ENCODE data around the gene MGAT4A. TPM values are rescaled to one million over a fixed set of nuclear protein-coding genes. Genes with fewer than 3 reads are reported as not detected.

The MGAT4A gene
- polyA plus RNA-seq, 4 donors, result 28.9 to 50.4 (median 37.1) TPM

- Histone ChIP-seq H3K4me3 (ENCODE audit: low read depth in 1 of 3, low read length in 3 of 3) (no peak overlapping the region), H3K36me3 (ENCODE audit: control insufficient read depth in 3 of 3, insufficient read depth in 2 of 3, low read depth in 1 of 3, low read length in 3 of 3) (peaks cover 9 to 27% (median 24%) of the 10 kb centered on the region in 3 donors), H3K9me3 (ENCODE audit: control insufficient read depth in 2 of 2, insufficient read depth in 1 of 2, low read depth in 1 of 2, low read length in 1 of 2) (no peaks in the 10 kb centered on the region), H3K4me1 (ENCODE audit: control insufficient read depth in 3 of 3, insufficient read depth in 2 of 3, low read depth in 1 of 3, low read length in 2 of 3) (no peaks in the 10 kb centered on the region), H3K27ac (ENCODE audit: low read depth in 1 of 3, low read length in 2 of 3) (no peak overlapping the region), H3K27me3 (ENCODE audit: control insufficient read depth in 3 of 3, insufficient read depth in 3 of 3, low read length in 3 of 3) (no peaks in the 10 kb centered on the region)
- DNase-seq (no peak), FAIRE-seq (no peak)
- WGBS, 3 donors, result 51 to 53% (median 52%) methylated on average over 5 of the region's 5 CpGs
These were observed 113.8 kb downstream of the MGAT4A start for GRCh38 chr2:98617149-98617548.

- Histone ChIP-seq H3K9me3 (ENCODE audit: control insufficient read depth in 2 of 2, insufficient read depth in 1 of 2, low read depth in 1 of 2, low read length in 1 of 2) (no peaks in the 10 kb centered on the region), H3K4me3 (ENCODE audit: low read depth in 1 of 3, low read length in 3 of 3) (no peak overlapping the region), H3K36me3 (ENCODE audit: control insufficient read depth in 3 of 3, insufficient read depth in 2 of 3, low read depth in 1 of 3, low read length in 3 of 3) (peaks cover 4 to 28% (median 19%) of the 10 kb centered on the region in 3 donors), H3K27me3 (ENCODE audit: control insufficient read depth in 3 of 3, insufficient read depth in 3 of 3, low read length in 3 of 3) (no peaks in the 10 kb centered on the region), H3K27ac (ENCODE audit: low read depth in 1 of 3, low read length in 2 of 3) (no peak overlapping the region), H3K4me1 (ENCODE audit: control insufficient read depth in 3 of 3, insufficient read depth in 2 of 3, low read depth in 1 of 3, low read length in 2 of 3) (peaks cover 0 to 4% (median 4%) of the 10 kb centered on the region in 3 donors)
- 89 to 94% (median 89%) methylated on average over 5 of the region's 5 CpGs for WGBS, 3 donors
- DNase-seq (peak in 1 of 2 donors; percentile 16), FAIRE-seq (no peak)
These were observed 115.5 kb downstream of the MGAT4A start for GRCh38 chr2:98615481-98615880.

- no peak for FAIRE-seq
- DNase-seq, result no peak
- Histone ChIP-seq H3K36me3 (ENCODE audit: control insufficient read depth in 3 of 3, insufficient read depth in 2 of 3, low read depth in 1 of 3, low read length in 3 of 3) (peaks cover 4 to 30% (median 19%) of the 10 kb centered on the region in 3 donors), H3K4me1 (ENCODE audit: control insufficient read depth in 3 of 3, insufficient read depth in 2 of 3, low read depth in 1 of 3, low read length in 2 of 3) (peaks cover 6 to 13% (median 12%) of the 10 kb centered on the region in 3 donors), H3K27me3 (ENCODE audit: control insufficient read depth in 3 of 3, insufficient read depth in 3 of 3, low read length in 3 of 3) (no peaks in the 10 kb centered on the region), H3K9me3 (ENCODE audit: control insufficient read depth in 2 of 2, insufficient read depth in 1 of 2, low read depth in 1 of 2, low read length in 1 of 2) (no peaks in the 10 kb centered on the region), H3K27ac (ENCODE audit: low read depth in 1 of 3, low read length in 2 of 3) (no peak overlapping the region), H3K4me3 (ENCODE audit: low read depth in 1 of 3, low read length in 3 of 3) (no peak overlapping the region)
- 97 to 99% (median 98%) methylated on average over 9 of the region's 9 CpGs for WGBS, 3 donors
These were observed 116.8 kb downstream of the MGAT4A start for GRCh38 chr2:98614024-98614739.

GRCh38 chr2:98608962-98609604 is 121.8 kb downstream of the MGAT4A start:
- no peaks in the 10 kb centered on the region for H3K9me3 ChIP-seq (ENCODE audit: control insufficient read depth in 2 of 2, insufficient read depth in 1 of 2, low read depth in 1 of 2, low read length in 1 of 2)
- FAIRE-seq, result no peak
- DNase-seq, result peak in 1 of 2 donors; percentile 41
- no peaks in the 10 kb centered on the region for H3K27me3 ChIP-seq (ENCODE audit: control insufficient read depth in 3 of 3, insufficient read depth in 3 of 3, low read length in 3 of 3)
- WGBS, 3 donors, result 1 to 3% (median 2%) methylated on average over 29 of the region's 29 CpGs
- peaks cover 12 to 20% (median 12%) of the 10 kb centered on the region in 3 donors for H3K4me1 ChIP-seq (ENCODE audit: control insufficient read depth in 3 of 3, insufficient read depth in 2 of 3, low read depth in 1 of 3, low read length in 2 of 3)
- H3K27ac ChIP-seq (ENCODE audit: low read depth in 1 of 3, low read length in 2 of 3), result peak overlapping the region; percentile 56 to 100 (median 96)
- H3K36me3 ChIP-seq (ENCODE audit: control insufficient read depth in 3 of 3, insufficient read depth in 2 of 3, low read depth in 1 of 3, low read length in 3 of 3), result peaks cover 0 to 19% (median 13%) of the 10 kb centered on the region in 3 donors
- peak overlapping the region; percentile 78 to 98 (median 96) for H3K4me3 ChIP-seq (ENCODE audit: low read depth in 1 of 3, low read length in 3 of 3)

GRCh38 chr2:98608116-98608961 is 122.6 kb downstream of the MGAT4A start, which contains the start of the genes COA5 and UNC50:
COA5 (minus strand) TSS chr2:98608512; CDS start chr2:98608405, 107 bp downstream.
UNC50 (plus strand) TSS chr2:98608589; CDS start chr2:98609760, 1,171 bp downstream.
- Histone ChIP-seq H3K4me3 (ENCODE audit: low read depth in 1 of 3, low read length in 3 of 3) (peak within 1 kb of the TSS; percentile 78 to 98 (median 96)), H3K27ac (ENCODE audit: low read depth in 1 of 3, low read length in 2 of 3) (peak within 1 kb of the TSS; percentile 78 to 100 (median 96)), H3K4me1 (ENCODE audit: control insufficient read depth in 3 of 3, insufficient read depth in 2 of 3, low read depth in 1 of 3, low read length in 2 of 3) (peaks cover 12 to 20% (median 12%) of the 10 kb centered on the region in 3 donors), H3K36me3 (ENCODE audit: control insufficient read depth in 3 of 3, insufficient read depth in 2 of 3, low read depth in 1 of 3, low read length in 3 of 3) (peaks cover 0 to 13% (median 6%) of the 10 kb centered on the region in 3 donors), H3K27me3 (ENCODE audit: control insufficient read depth in 3 of 3, insufficient read depth in 3 of 3, low read length in 3 of 3) (no peaks in the 10 kb centered on the region), H3K9me3 (ENCODE audit: control insufficient read depth in 2 of 2, insufficient read depth in 1 of 2, low read depth in 1 of 2, low read length in 1 of 2) (no peaks in the 10 kb centered on the region)
- DNase-seq (peak; percentile 88 to 97), FAIRE-seq (no peak)
- 0% methylated on average over 70 to 93 of the region's 93 CpGs for WGBS, 3 donors

- Histone ChIP-seq H3K27me3 (ENCODE audit: control insufficient read depth in 3 of 3, insufficient read depth in 3 of 3, low read length in 3 of 3) (no peaks in the 10 kb centered on the region), H3K4me3 (ENCODE audit: low read depth in 1 of 3, low read length in 3 of 3) (peak overlapping the region; percentile 78 to 98 (median 96)), H3K9me3 (ENCODE audit: control insufficient read depth in 2 of 2, insufficient read depth in 1 of 2, low read depth in 1 of 2, low read length in 1 of 2) (no peaks in the 10 kb centered on the region), H3K27ac (ENCODE audit: low read depth in 1 of 3, low read length in 2 of 3) (peak overlapping the region; percentile 78 to 100 (median 96)), H3K36me3 (ENCODE audit: control insufficient read depth in 3 of 3, insufficient read depth in 2 of 3, low read depth in 1 of 3, low read length in 3 of 3) (peaks cover 0 to 12% (median 5%) of the 10 kb centered on the region in 3 donors), H3K4me1 (ENCODE audit: control insufficient read depth in 3 of 3, insufficient read depth in 2 of 3, low read depth in 1 of 3, low read length in 2 of 3) (peaks cover 12 to 20% (median 12%) of the 10 kb centered on the region in 3 donors)
- DNase-seq, result peak in 1 of 2 donors; percentile 30
- no peak for FAIRE-seq
- 0 to 5% (median 4%) methylated on average over 7 of the region's 7 CpGs for WGBS, 3 donors
These were observed 123.2 kb downstream of the MGAT4A start for GRCh38 chr2:98607741-98608115.

- FAIRE-seq, result no peak
- H3K4me3 ChIP-seq (ENCODE audit: low read depth in 1 of 3, low read length in 3 of 3), result peak overlapping the region; percentile 78 to 98 (median 96)
- H3K27me3 ChIP-seq (ENCODE audit: control insufficient read depth in 3 of 3, insufficient read depth in 3 of 3, low read length in 3 of 3), result no peaks in the 10 kb centered on the region
- WGBS, 3 donors, result 26 to 46% (median 38%) methylated on average over 6 of the region's 6 CpGs
- peaks cover 0 to 13% (median 3%) of the 10 kb centered on the region in 3 donors for H3K36me3 ChIP-seq (ENCODE audit: control insufficient read depth in 3 of 3, insufficient read depth in 2 of 3, low read depth in 1 of 3, low read length in 3 of 3)
- no peak for DNase-seq
- peaks cover 12 to 20% (median 12%) of the 10 kb centered on the region in 3 donors for H3K4me1 ChIP-seq (ENCODE audit: control insufficient read depth in 3 of 3, insufficient read depth in 2 of 3, low read depth in 1 of 3, low read length in 2 of 3)
- no peak overlapping the region for H3K27ac ChIP-seq (ENCODE audit: low read depth in 1 of 3, low read length in 2 of 3)
- no peaks in the 10 kb centered on the region for H3K9me3 ChIP-seq (ENCODE audit: control insufficient read depth in 2 of 2, insufficient read depth in 1 of 2, low read depth in 1 of 2, low read length in 1 of 2)
These were observed 123.8 kb downstream of the MGAT4A start for GRCh38 chr2:98607104-98607503.

GRCh38 chr2:98606431-98606830 is 124.5 kb downstream of the MGAT4A start:
- H3K27me3 ChIP-seq (ENCODE audit: control insufficient read depth in 3 of 3, insufficient read depth in 3 of 3, low read length in 3 of 3), result no peaks in the 10 kb centered on the region
- H3K9me3 ChIP-seq (ENCODE audit: control insufficient read depth in 2 of 2, insufficient read depth in 1 of 2, low read depth in 1 of 2, low read length in 1 of 2), result no peaks in the 10 kb centered on the region
- FAIRE-seq (no peak), DNase-seq (no peak)
- H3K4me1 ChIP-seq (ENCODE audit: control insufficient read depth in 3 of 3, insufficient read depth in 2 of 3, low read depth in 1 of 3, low read length in 2 of 3), result peaks cover 12 to 20% (median 12%) of the 10 kb centered on the region in 3 donors
- peaks cover 0 to 14% (median 1%) of the 10 kb centered on the region in 3 donors for H3K36me3 ChIP-seq (ENCODE audit: control insufficient read depth in 3 of 3, insufficient read depth in 2 of 3, low read depth in 1 of 3, low read length in 3 of 3)
- 85 to 89% (median 87%) methylated on average over 7 of the region's 7 CpGs for WGBS, 3 donors
- H3K4me3 ChIP-seq (ENCODE audit: low read depth in 1 of 3, low read length in 3 of 3), result no peak overlapping the region
- H3K27ac ChIP-seq (ENCODE audit: low read depth in 1 of 3, low read length in 2 of 3), result no peak overlapping the region
